ENCODE data around the gene B3GALT4.

Gene B3GALT4

GRCh38 chr6:33315793-33316602, 39.1 kb downstream of the B3GALT4 start:
- TF ChIP-seq CTCF (IDR thresholded peaks at IDR 0.05; ENCODE audit: insufficient read depth, low read depth, low read length, missing control alignments) = no peak
- no peak overlapping the region for H3K4me3 ChIP-seq (ENCODE audit: low read depth, low read length)
- no peak for DNase-seq (ENCODE audit: low read depth)

GRCh38 chr6:33316603-33317418, 39.9 kb downstream of the B3GALT4 start:
- DNase-seq (ENCODE audit: low read depth) = no peak
- H3K4me3 ChIP-seq (ENCODE audit: low read depth, low read length) = peak overlapping the region; percentile 41
- no peak for TF ChIP-seq CTCF (IDR thresholded peaks at IDR 0.05; ENCODE audit: insufficient read depth, low read depth, low read length, missing control alignments)

GRCh38 chr6:33317419-33317668, 40.4 kb downstream of the B3GALT4 start:
- H3K4me3 ChIP-seq (ENCODE audit: low read depth, low read length) = peak overlapping the region; percentile 70
- no peak for TF ChIP-seq CTCF (IDR thresholded peaks at IDR 0.05; ENCODE audit: insufficient read depth, low read depth, low read length, missing control alignments)
- DNase-seq (ENCODE audit: low read depth) = no peak

GRCh38 chr6:33317669-33318425, 40.9 kb downstream of the B3GALT4 start, which contains the start of gene ZBTB22:
ZBTB22 (minus strand) TSS chr6:33317744; CDS start chr6:33316916, 828 bp downstream.
- DNase-seq (ENCODE audit: low read depth) = peak; percentile 99
- TF ChIP-seq CTCF (IDR thresholded peaks at IDR 0.05; ENCODE audit: insufficient read depth, low read depth, low read length, missing control alignments) = no peak
- peak within 1 kb of the TSS; percentile 70 for H3K4me3 ChIP-seq (ENCODE audit: low read depth, low read length)

- TF ChIP-seq CTCF (IDR thresholded peaks at IDR 0.05; ENCODE audit: insufficient read depth, low read depth, low read length, missing control alignments) = no peak
- DNase-seq (ENCODE audit: low read depth) = no peak
- peak overlapping the region; percentile 70 for H3K4me3 ChIP-seq (ENCODE audit: low read depth, low read length)
Measured at GRCh38 chr6:33318426-33319073, 41.6 kb downstream of the B3GALT4 start.

- H3K4me3 ChIP-seq (ENCODE audit: low read depth, low read length) = no peak overlapping the region
- no peak for DNase-seq (ENCODE audit: low read depth)
- TF ChIP-seq CTCF (IDR thresholded peaks at IDR 0.05; ENCODE audit: insufficient read depth, low read depth, low read length, missing control alignments) = no peak
Measured at GRCh38 chr6:33319939-33320314, 43.0 kb downstream of the B3GALT4 start.

Data from GM12865 (cell line).